Astrocyte (in vitro differentiated cells and primary cell): Measurements from ENCODE around the gene LRRC2. TPM values are rescaled to one million over a fixed set of nuclear protein-coding genes. Genes with fewer than 3 reads are reported as not detected.

Experiments
- DNase-seq: peaks from one replicate; pipeline ENCODE4 v3.0.0-alpha.2; 2010; ENCODE audit warnings: low read depth
- FAIRE-seq: peaks from 2 replicates; lab custom pipeline; 2011; peaks lifted over from hg19 to GRCh38; lab: Jason Lieb, UNC
- H2AFZ ChIP-seq: 2 replicates; pipeline ENCODE4 v1.6.0; 2012; ENCODE audit warnings: low read depth, low read length, inconsistent platforms
- H3K27ac ChIP-seq: 2 replicates; pipeline ENCODE4 v1.5.1; 2011; ENCODE audit warnings: low read depth, low read length, inconsistent platforms
- H3K27me3 ChIP-seq: 2 replicates; pipeline ENCODE4 v1.6.0; 2011; ENCODE audit warnings: low read length, inconsistent platforms; ENCODE audit not compliant: insufficient read depth
- H3K36me3 ChIP-seq: 2 replicates; pipeline ENCODE4 v1.5.1; 2011; ENCODE audit warnings: low read length, inconsistent platforms; ENCODE audit not compliant: insufficient read depth
- H3K4me1 ChIP-seq: 2 replicates; pipeline ENCODE4 v1.5.1; 2011; ENCODE audit warnings: low read length, inconsistent platforms; ENCODE audit not compliant: insufficient read depth
- H3K4me2 ChIP-seq: 2 replicates; pipeline ENCODE4 v1.6.0; 2012; ENCODE audit warnings: low read length, inconsistent platforms
- H3K4me3 ChIP-seq: 2 replicates; pipeline ENCODE4 v1.5.1; 2011; ENCODE audit warnings: low read depth, mild to moderate bottlenecking, low read length, inconsistent platforms; ENCODE audit not compliant: insufficient read depth
- H3K79me2 ChIP-seq: 2 replicates; pipeline ENCODE4 v1.6.0; 2012; ENCODE audit warnings: mild to moderate bottlenecking, low read length, inconsistent platforms; ENCODE audit not compliant: insufficient read depth
- H3K9ac ChIP-seq: 2 replicates; pipeline ENCODE4 v1.6.0; 2012; ENCODE audit warnings: mild to moderate bottlenecking, low read length, inconsistent platforms
- H3K9me3 ChIP-seq: 2 replicates; pipeline ENCODE4 v1.5.1; 2012; ENCODE audit warnings: low read depth, mild to moderate bottlenecking, low read length, inconsistent platforms; ENCODE audit not compliant: insufficient read depth
- H4K20me1 ChIP-seq: 2 replicates; pipeline ENCODE4 v1.6.0; 2012; ENCODE audit warnings: low read length, inconsistent platforms; ENCODE audit not compliant: insufficient read depth
- H3K27ac Mint-ChIP-seq: one replicate; pipeline ENCODE4 v1.8.0; 2021; ENCODE audit warnings: mild to moderate bottlenecking, mixed read lengths; ENCODE audit not compliant: unreplicated experiment
- H3K27me3 Mint-ChIP-seq: one replicate; pipeline ENCODE4 v1.8.0; 2021; ENCODE audit warnings: low read depth, mixed read lengths; ENCODE audit not compliant: unreplicated experiment
- H3K36me3 Mint-ChIP-seq: one replicate; pipeline ENCODE4 v1.8.0; 2021; ENCODE audit warnings: low read depth, mixed read lengths; ENCODE audit not compliant: unreplicated experiment
- H3K4me1 Mint-ChIP-seq: one replicate; pipeline ENCODE4 v1.8.0; 2021; ENCODE audit warnings: low read depth, mixed read lengths; ENCODE audit not compliant: unreplicated experiment
- H3K4me3 Mint-ChIP-seq: one replicate; pipeline ENCODE4 v1.8.0; 2021; ENCODE audit warnings: mild to moderate bottlenecking, moderate library complexity, mixed read lengths; ENCODE audit not compliant: unreplicated experiment
- H3K9me3 Mint-ChIP-seq: one replicate; pipeline ENCODE4 v1.8.0; 2021; ENCODE audit warnings: mild to moderate bottlenecking, mixed read lengths; ENCODE audit not compliant: unreplicated experiment
- EZH2 ChIP-seq: IDR thresholded peaks from 2 replicates; pipeline ENCODE4 v1.6.1; 2012; ENCODE audit warnings: mild to moderate bottlenecking, low read length, inconsistent platforms; ENCODE audit not compliant: insufficient read depth
- total RNA-seq: library from RNA; stranded (reverse); gene quantifications from 2 replicates; pipeline ENCODE4 v1.2.1, GENCODE V29; 2021
- TF ChIP-seq, protein P1 (sequence below): IDR thresholded peaks from 2 replicates; pipeline ENCODE4 v1.5.1; 2011; ENCODE audit warnings: low read depth, mild to moderate bottlenecking, inconsistent platforms, low read length, moderate library complexity; ENCODE audit not compliant: insufficient read depth

LRRC2 gene
- total RNA-seq, 1 donor from 2014 or later = 0.32 TPM

DNA sequence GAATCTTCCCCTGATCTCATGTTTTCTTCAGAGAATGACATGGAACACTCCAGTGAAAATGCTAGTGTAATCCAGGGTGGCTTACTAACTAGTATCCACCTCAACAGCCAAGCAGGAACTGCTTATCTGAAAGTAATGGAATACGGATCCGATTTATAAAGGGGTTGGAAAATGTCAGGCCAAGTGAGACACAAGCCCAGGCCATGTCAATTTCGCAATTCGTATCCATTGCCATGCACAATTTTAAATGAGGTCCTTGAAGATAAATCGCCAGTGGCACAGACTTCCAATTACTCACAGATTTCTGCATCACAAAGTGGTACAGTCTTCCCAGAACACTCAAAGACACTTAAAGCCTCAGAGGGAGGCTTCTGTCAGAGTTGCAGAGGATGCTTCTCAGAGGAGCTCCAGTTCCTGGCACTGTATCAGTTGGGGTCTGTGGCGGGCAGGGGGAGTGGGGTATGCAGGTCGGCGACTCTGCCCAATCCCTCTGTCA is 29.8 kb upstream of the LRRC2 start:
- H3K36me3 ChIP-seq = no peaks in the 10 kb centered on the region
- no peaks in the 10 kb centered on the region for H3K4me1 Mint-ChIP-seq
- H3K4me2 ChIP-seq = no peak overlapping the region
- TF ChIP-seq, protein P1, sequence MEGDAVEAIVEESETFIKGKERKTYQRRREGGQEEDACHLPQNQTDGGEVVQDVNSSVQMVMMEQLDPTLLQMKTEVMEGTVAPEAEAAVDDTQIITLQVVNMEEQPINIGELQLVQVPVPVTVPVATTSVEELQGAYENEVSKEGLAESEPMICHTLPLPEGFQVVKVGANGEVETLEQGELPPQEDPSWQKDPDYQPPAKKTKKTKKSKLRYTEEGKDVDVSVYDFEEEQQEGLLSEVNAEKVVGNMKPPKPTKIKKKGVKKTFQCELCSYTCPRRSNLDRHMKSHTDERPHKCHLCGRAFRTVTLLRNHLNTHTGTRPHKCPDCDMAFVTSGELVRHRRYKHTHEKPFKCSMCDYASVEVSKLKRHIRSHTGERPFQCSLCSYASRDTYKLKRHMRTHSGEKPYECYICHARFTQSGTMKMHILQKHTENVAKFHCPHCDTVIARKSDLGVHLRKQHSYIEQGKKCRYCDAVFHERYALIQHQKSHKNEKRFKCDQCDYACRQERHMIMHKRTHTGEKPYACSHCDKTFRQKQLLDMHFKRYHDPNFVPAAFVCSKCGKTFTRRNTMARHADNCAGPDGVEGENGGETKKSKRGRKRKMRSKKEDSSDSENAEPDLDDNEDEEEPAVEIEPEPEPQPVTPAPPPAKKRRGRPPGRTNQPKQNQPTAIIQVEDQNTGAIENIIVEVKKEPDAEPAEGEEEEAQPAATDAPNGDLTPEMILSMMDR = no peak
- no peak for TF ChIP-seq EZH2
- H3K4me1 ChIP-seq = no peaks in the 10 kb centered on the region
- no peak overlapping the region for H2AFZ ChIP-seq
- FAIRE-seq = no peak
- no peaks in the 10 kb centered on the region for H3K36me3 Mint-ChIP-seq
- DNase-seq = no peak
- peaks cover 5% of the 10 kb centered on the region for H3K9me3 Mint-ChIP-seq
- no peaks in the 10 kb centered on the region for H4K20me1 ChIP-seq
- H3K4me3 ChIP-seq = no peak overlapping the region
- peaks cover 8% of the 10 kb centered on the region for H3K27me3 Mint-ChIP-seq
- peaks cover 5% of the 10 kb centered on the region for H3K27me3 ChIP-seq
- H3K9me3 ChIP-seq = no peaks in the 10 kb centered on the region
- no peak overlapping the region for H3K27ac Mint-ChIP-seq
- no peak overlapping the region for H3K9ac ChIP-seq
- no peak overlapping the region for H3K27ac ChIP-seq
- no peak overlapping the region for H3K4me3 Mint-ChIP-seq
- no peaks in the 10 kb centered on the region for H3K79me2 ChIP-seq

DNA sequence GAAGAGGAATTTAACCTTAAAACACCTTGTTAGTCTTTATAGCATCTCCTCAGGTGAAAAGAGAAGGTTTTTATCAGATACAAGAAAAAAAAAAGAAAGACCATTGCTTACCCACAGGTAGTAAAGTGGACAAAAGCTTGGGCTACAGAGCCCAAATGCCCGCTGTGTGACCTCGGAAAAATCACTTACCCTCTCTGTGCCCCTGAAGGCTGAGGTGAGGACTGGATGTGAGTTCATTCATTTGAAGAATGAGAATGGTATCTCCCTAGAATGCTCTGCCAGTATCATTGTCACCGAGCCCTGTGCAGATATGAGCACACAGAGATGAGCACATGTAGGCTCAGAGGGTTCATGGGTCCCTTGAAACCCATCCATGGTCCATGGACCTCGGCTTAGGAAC is 28.6 kb upstream of the LRRC2 start:
- Mint-ChIP-seq H3K36me3 (no peaks in the 10 kb centered on the region), H3K4me3 (no peak overlapping the region), H3K9me3 (peaks cover 5% of the 10 kb centered on the region), H3K27ac (no peak overlapping the region), H3K4me1 (no peaks in the 10 kb centered on the region), H3K27me3 (peaks cover 8% of the 10 kb centered on the region)
- no peak overlapping the region for H2AFZ ChIP-seq
- H3K9ac ChIP-seq = no peak overlapping the region
- H3K9me3 ChIP-seq = no peaks in the 10 kb centered on the region
- no peaks in the 10 kb centered on the region for H3K36me3 ChIP-seq
- H3K4me1 ChIP-seq = no peaks in the 10 kb centered on the region
- TF ChIP-seq, protein P1 = no peak
- no peak for TF ChIP-seq EZH2
- H4K20me1 ChIP-seq = no peaks in the 10 kb centered on the region
- no peak overlapping the region for H3K4me3 ChIP-seq
- H3K79me2 ChIP-seq = no peaks in the 10 kb centered on the region
- H3K27me3 ChIP-seq = peaks cover 5% of the 10 kb centered on the region
- FAIRE-seq (no peak), DNase-seq (no peak)
- H3K4me2 ChIP-seq = no peak overlapping the region
- no peak overlapping the region for H3K27ac ChIP-seq

DNA sequence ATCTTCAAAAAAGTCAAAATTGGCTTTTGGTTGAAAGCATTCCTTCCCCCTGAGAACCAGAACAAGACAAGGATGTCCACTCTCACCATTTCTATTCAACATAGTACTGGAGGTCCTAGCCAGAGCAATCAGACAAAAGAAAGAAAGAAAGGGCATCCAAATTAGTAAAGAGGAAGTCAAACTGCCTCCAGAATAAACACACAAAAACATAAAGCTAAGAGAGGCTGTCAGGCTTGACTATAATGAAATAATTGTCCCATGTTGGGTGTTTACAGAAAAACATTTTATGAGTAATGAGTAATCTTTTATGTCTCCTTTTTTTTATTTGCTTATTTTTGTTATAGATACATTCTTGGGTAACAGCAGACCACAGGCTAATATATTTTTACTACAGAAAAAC is 27.9 kb upstream of the LRRC2 start:
- Histone ChIP-seq H4K20me1 (no peaks in the 10 kb centered on the region), H3K27ac (no peak overlapping the region), H3K27me3 (peaks cover 5% of the 10 kb centered on the region), H3K36me3 (no peaks in the 10 kb centered on the region), H3K9ac (no peak overlapping the region), H3K4me1 (no peaks in the 10 kb centered on the region), H3K79me2 (no peaks in the 10 kb centered on the region), H3K9me3 (no peaks in the 10 kb centered on the region), H3K4me3 (no peak overlapping the region), H3K4me2 (no peak overlapping the region), H2AFZ (no peak overlapping the region)
- Mint-ChIP-seq H3K27ac (no peak overlapping the region), H3K9me3 (peaks cover 3% of the 10 kb centered on the region), H3K36me3 (no peaks in the 10 kb centered on the region), H3K27me3 (peaks cover 5% of the 10 kb centered on the region), H3K4me1 (no peaks in the 10 kb centered on the region), H3K4me3 (no peak overlapping the region)
- DNase-seq (no peak), FAIRE-seq (no peak)
- TF ChIP-seq, protein P1 = no peak
- no peak for TF ChIP-seq EZH2
